ENCODE data around the gene GSDME.

GSDME gene

GRCh38 chr7:24657980-24658379 is 99.3 kb downstream of the GSDME start:
- Mint-ChIP-seq H3K36me3 (ENCODE audit: low read depth) (no peaks in the 10 kb centered on the region), H3K4me1 (ENCODE audit: low read depth) (peaks cover 4% of the 10 kb centered on the region), H3K9me3 (no peaks in the 10 kb centered on the region), H3K27ac (no peak overlapping the region), H3K27me3 (ENCODE audit: low read depth) (no peaks in the 10 kb centered on the region), H3K4me3 (no peak overlapping the region)

- Mint-ChIP-seq H3K9me3 (no peaks in the 10 kb centered on the region), H3K4me1 (ENCODE audit: low read depth) (peaks cover 7% of the 10 kb centered on the region), H3K4me3 (no peak overlapping the region), H3K27ac (no peak overlapping the region), H3K36me3 (ENCODE audit: low read depth) (no peaks in the 10 kb centered on the region), H3K27me3 (ENCODE audit: low read depth) (no peaks in the 10 kb centered on the region)
Measured at GRCh38 chr7:24656608-24657007, 100.7 kb downstream of the GSDME start.

- Mint-ChIP-seq H3K4me1 (ENCODE audit: low read depth) (peaks cover 7% of the 10 kb centered on the region), H3K4me3 (no peak overlapping the region), H3K27me3 (ENCODE audit: low read depth) (no peaks in the 10 kb centered on the region), H3K27ac (no peak overlapping the region), H3K9me3 (no peaks in the 10 kb centered on the region), H3K36me3 (ENCODE audit: low read depth) (no peaks in the 10 kb centered on the region)
Measured at GRCh38 chr7:24654305-24654704, 103.0 kb downstream of the GSDME start.

- Mint-ChIP-seq H3K36me3 (ENCODE audit: low read depth) (no peaks in the 10 kb centered on the region), H3K9me3 (no peaks in the 10 kb centered on the region), H3K27ac (no peak overlapping the region), H3K27me3 (ENCODE audit: low read depth) (no peaks in the 10 kb centered on the region), H3K4me3 (peak overlapping the region; percentile 11), H3K4me1 (ENCODE audit: low read depth) (peaks cover 7% of the 10 kb centered on the region)
Measured at GRCh38 chr7:24653316-24654085, 103.8 kb downstream of the GSDME start.

GRCh38 chr7:24652251-24652939 is 104.9 kb downstream of the GSDME start:
- Mint-ChIP-seq H3K27me3 (ENCODE audit: low read depth) (no peaks in the 10 kb centered on the region), H3K36me3 (ENCODE audit: low read depth) (no peaks in the 10 kb centered on the region), H3K9me3 (no peaks in the 10 kb centered on the region), H3K4me3 (no peak overlapping the region), H3K27ac (no peak overlapping the region), H3K4me1 (ENCODE audit: low read depth) (peaks cover 7% of the 10 kb centered on the region)
